NB4 (cell line): ENCODE data around the gene SENP7.

ENCODE experiments used
- MYC ChIP-seq: IDR thresholded peaks from 2 replicates; pipeline ENCODE4 v1.6.1; 2011; ENCODE audit warnings: low read depth, low read length
- POLR2A ChIP-seq: IDR thresholded peaks from 2 replicates; pipeline ENCODE4 v1.6.1; 2011; ENCODE audit warnings: mild to moderate bottlenecking; ENCODE audit not compliant: insufficient read length; ENCODE audit errors: extremely low read depth
- TF ChIP-seq, protein P1 (sequence below): IDR thresholded peaks from one replicate; pipeline ENCODE4 v1.5.1; 2012; ENCODE audit warnings: low read depth, low read length

DNA sequence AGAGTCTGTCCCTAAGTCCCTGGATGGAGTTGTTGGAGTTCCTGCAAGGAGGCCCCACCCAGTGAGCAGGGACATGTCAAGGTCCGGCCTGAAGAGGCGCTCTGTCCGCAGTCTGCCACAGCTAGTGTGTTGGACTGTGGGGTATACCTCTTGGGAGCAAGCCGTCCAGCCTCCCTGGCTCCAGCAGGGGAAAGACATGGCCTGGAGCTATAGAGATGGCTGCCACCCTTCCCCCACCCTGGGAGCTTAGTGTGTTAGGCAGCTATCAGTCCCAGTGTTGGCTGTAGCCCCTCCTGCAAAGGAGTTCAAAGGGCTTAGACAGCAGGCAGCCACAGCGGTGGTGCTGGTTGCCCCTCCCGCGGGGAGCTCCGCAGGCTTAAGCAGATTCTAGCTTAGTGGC lies 212.9 kb downstream of the SENP7 start:
- TF ChIP-seq, protein P1, sequence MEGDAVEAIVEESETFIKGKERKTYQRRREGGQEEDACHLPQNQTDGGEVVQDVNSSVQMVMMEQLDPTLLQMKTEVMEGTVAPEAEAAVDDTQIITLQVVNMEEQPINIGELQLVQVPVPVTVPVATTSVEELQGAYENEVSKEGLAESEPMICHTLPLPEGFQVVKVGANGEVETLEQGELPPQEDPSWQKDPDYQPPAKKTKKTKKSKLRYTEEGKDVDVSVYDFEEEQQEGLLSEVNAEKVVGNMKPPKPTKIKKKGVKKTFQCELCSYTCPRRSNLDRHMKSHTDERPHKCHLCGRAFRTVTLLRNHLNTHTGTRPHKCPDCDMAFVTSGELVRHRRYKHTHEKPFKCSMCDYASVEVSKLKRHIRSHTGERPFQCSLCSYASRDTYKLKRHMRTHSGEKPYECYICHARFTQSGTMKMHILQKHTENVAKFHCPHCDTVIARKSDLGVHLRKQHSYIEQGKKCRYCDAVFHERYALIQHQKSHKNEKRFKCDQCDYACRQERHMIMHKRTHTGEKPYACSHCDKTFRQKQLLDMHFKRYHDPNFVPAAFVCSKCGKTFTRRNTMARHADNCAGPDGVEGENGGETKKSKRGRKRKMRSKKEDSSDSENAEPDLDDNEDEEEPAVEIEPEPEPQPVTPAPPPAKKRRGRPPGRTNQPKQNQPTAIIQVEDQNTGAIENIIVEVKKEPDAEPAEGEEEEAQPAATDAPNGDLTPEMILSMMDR, result no peak
- no peak for TF ChIP-seq MYC
- no peak for TF ChIP-seq POLR2A
